GM12892 (cell line): Measurements from ENCODE around the gene STK10.

Source experiments
- POLR2A ChIP-seq: IDR thresholded peaks from 2 replicates; pipeline ENCODE4 v1.6.1; 2011; ENCODE audit warnings: low read depth, low read length, control low read depth
- POLR2AphosphoS5 ChIP-seq: IDR thresholded peaks from 2 replicates; pipeline ENCODE4 v1.6.1; 2011; ENCODE audit warnings: low read depth, low read length, control low read depth
- TAF1 ChIP-seq: IDR thresholded peaks from 2 replicates; pipeline ENCODE4 v1.6.1; 2011; ENCODE audit warnings: low read depth, mild to moderate bottlenecking, control low read depth, low read length, borderline replicate concordance

GRCh38 chr5:172146748-172147092, 41.3 kb downstream of the STK10 start:
- TF ChIP-seq POLR2A (no peak), POLR2AphosphoS5 (no peak), TAF1 (no peak)
